Thoracic aorta (tissue), 2 donors: ENCODE data around the gene RPL13A. TPM values are rescaled to one million over a fixed set of nuclear protein-coding genes. Genes with fewer than 3 reads are reported as not detected.

ENCODE experiments used
- ATAC-seq: fragments of 150-250 bp; one replicate; pipeline ENCODE4 v1.8.0; 2017; ENCODE audit warnings: low read depth; ENCODE audit not compliant: insufficient number of reproducible peaks, low FRiP score
- DNase-seq: peaks from one replicate; pipeline ENCODE4 v3.0.0-alpha.2; 2020; ENCODE audit warnings: low spot score
- H3K27ac ChIP-seq, 2 donors: fragments of 200-600 bp; sonication (generic); 1 replicate in 1 of 2; 2 replicates in 1 of 2; pipeline ENCODE4 v1.5.1; 2016; ENCODE audit warnings: mild to moderate bottlenecking in 2 of 2, moderate library complexity in 2 of 2
- H3K27me3 ChIP-seq: fragments of 200-600 bp; sonication (generic); replicated peaks from 2 replicates; pipeline ENCODE4 v1.6.0; 2016; ENCODE audit warnings: mild to moderate bottlenecking; ENCODE audit not compliant: insufficient read depth
- H3K36me3 ChIP-seq: fragments of 200-600 bp; sonication (generic); one replicate; pipeline ENCODE4 v1.5.1; 2016
- H3K4me1 ChIP-seq, 2 donors: fragments of 200-600 bp; sonication (generic); 1 replicate in 1 of 2; 2 replicates in 1 of 2; pipeline versions ENCODE4 v1.5.1 to v1.6.0; 2016; ENCODE audit warnings: low read depth in 2 of 2, mild to moderate bottlenecking in 1 of 2; ENCODE audit not compliant: control insufficient read depth in 1 of 2
- H3K4me3 ChIP-seq: fragments of 200-600 bp; sonication (generic); 2 replicates; pipeline ENCODE4 v1.5.1; 2016; ENCODE audit warnings: mild to moderate bottlenecking
- H3K9me3 ChIP-seq: fragments of 200-600 bp; sonication (generic); 2 replicates; pipeline ENCODE4 v1.5.1; 2016
- total RNA-seq, 2 donors: library from RNA; depleted of rRNA; stranded (reverse); fragments of >200 nt; gene quantifications; one replicate each; pipeline versions ENCODE4 v1.1.0 to v1.2.3, GENCODE V29; 2016
- TF ChIP-seq, protein P1 (sequence below): fragments of 200-600 bp; sonication (generic); IDR thresholded peaks from one replicate; pipeline ENCODE4 v1.5.1; 2019; ENCODE audit warnings: antibody characterized with exemption

The RPL13A gene
- total RNA-seq, 2 donors from 2014 or later, result 996 to 1,451 TPM

DNA sequence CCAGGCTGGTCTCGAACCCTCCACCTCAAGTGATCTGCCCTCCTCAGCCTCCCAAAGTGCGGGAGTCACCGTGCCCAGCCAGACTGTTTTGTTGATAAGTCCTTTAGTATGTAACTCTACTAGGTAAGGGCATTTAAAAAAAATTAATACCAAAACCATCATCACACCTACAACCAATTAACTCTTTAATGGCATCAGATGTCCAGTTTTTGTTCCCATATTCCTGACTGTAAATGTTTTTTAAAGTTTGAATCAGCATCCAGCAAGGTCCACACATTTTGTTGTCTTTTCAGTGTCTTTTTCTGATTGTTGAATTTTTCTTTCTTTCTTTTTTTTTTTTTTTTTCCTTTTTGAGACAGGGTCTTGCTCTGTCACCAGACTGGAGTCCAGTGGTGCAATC is 30.6 kb downstream of the RPL13A start:
- Histone ChIP-seq H3K27ac (no peak overlapping the region), H3K36me3 (no peaks in the 10 kb centered on the region), H3K9me3 (no peaks in the 10 kb centered on the region), H3K4me3 (no peak overlapping the region), H3K4me1 (peaks cover 9 to 31% of the 10 kb centered on the region in 2 donors), H3K27me3 (no peaks in the 10 kb centered on the region)
- ATAC-seq (no peak), DNase-seq (no peak)
- TF ChIP-seq, protein P1, sequence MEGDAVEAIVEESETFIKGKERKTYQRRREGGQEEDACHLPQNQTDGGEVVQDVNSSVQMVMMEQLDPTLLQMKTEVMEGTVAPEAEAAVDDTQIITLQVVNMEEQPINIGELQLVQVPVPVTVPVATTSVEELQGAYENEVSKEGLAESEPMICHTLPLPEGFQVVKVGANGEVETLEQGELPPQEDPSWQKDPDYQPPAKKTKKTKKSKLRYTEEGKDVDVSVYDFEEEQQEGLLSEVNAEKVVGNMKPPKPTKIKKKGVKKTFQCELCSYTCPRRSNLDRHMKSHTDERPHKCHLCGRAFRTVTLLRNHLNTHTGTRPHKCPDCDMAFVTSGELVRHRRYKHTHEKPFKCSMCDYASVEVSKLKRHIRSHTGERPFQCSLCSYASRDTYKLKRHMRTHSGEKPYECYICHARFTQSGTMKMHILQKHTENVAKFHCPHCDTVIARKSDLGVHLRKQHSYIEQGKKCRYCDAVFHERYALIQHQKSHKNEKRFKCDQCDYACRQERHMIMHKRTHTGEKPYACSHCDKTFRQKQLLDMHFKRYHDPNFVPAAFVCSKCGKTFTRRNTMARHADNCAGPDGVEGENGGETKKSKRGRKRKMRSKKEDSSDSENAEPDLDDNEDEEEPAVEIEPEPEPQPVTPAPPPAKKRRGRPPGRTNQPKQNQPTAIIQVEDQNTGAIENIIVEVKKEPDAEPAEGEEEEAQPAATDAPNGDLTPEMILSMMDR, result no peak

DNA sequence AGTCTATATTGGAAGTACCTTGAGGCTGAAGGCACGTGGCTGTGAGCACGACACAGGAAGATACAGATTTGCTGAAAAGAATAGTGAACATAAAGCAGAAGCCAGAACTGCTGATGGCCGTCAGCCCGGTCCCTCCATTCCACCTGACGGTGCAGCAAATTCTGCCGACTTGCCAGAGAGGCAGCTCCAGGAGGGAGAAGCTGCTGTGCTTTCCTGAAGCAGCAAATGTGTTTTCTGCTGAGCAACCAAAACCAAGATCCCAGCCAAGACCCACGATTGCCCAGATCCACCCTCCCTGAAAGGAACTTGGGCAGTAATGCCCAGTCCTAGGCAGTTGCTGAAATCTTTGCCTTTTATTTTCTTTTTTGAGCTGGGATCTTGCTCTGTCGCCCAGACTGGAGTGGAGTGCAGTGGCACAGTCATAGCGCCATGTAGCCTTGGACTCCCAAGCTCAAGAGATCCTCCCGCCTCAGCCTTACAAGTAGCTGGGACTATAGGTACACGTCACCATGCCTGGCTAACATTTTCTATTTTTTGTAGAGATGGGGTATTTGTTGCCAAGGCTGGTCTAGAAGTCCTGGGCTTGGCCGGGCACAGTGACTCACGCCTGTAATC is 33.4 kb downstream of the RPL13A start:
- H3K27me3 ChIP-seq, result no peaks in the 10 kb centered on the region
- peak overlapping the region; percentile 12 for H3K4me3 ChIP-seq
- TF ChIP-seq, protein P1, result no peak
- peaks cover 9% of the 10 kb centered on the region for H3K36me3 ChIP-seq
- DNase-seq, result no peak
- peak overlapping the region; percentile 63 to 74 for H3K27ac ChIP-seq
- H3K9me3 ChIP-seq, result no peaks in the 10 kb centered on the region
- peaks cover 2 to 13% of the 10 kb centered on the region in 2 donors for H3K4me1 ChIP-seq
- no peak for ATAC-seq

DNA sequence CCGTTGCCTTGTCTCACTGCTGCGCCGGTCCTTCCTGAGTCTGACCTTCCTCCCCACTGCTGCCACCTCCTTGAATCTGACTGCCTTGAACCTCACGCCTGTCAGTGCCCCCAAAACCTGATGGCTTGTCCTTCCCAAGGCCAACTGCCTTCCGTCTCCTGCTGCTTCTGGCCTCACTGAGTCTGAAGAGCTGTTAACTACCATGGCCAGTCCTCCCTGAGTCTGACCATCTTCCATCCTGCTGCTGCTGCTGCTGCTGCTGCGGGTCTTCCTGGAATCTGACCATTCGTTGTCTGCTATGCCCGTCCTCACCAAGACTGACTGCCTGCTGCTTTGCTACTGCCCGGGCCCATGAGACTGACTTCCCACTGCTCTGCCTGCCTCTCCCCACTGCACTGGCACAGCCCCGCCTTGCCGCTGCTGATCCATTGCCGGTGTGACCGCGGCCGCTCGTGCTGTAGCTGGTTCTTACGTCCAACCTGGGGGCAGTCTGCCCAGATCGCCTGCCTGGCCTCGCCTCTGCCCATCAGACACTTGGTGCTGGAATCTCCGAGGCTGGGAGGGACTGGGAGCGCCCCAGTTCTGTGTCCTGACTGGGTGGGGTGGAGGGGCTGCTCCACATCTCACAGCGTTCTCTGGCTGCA is 37.5 kb downstream of the RPL13A start:
- TF ChIP-seq, protein P1, result no peak
- peaks cover 9% of the 10 kb centered on the region for H3K36me3 ChIP-seq
- H3K27me3 ChIP-seq, result no peaks in the 10 kb centered on the region
- ATAC-seq (no peak), DNase-seq (no peak)
- no peaks in the 10 kb centered on the region for H3K9me3 ChIP-seq
- peaks cover 5 to 23% of the 10 kb centered on the region in 2 donors for H3K4me1 ChIP-seq
- no peak overlapping the region for H3K27ac ChIP-seq
- no peak overlapping the region for H3K4me3 ChIP-seq

DNA sequence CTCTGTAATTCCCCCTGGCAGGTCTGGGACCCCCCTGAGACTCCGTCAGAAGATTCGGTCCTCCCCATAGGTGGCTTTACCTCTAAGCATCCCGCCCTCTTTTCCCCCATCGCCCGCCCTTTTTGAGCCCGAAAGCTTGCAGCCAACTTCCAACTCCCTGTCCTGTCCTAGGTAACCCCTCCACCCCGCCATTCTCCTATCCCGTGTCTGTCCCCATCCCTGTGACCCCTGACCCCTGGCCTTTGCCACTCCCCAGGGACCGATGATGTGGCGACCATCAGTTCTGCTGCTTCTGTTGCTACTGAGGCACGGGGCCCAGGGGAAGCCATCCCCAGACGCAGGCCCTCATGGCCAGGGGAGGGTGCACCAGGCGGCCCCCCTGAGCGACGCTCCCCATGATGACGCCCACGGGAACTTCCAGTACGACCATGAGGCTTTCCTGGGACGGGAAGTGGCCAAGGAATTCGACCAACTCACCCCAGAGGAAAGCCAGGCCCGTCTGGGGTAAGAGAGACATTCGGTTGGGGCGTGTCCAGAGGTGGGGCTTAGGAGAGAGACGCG is 40.9 kb downstream of the RPL13A start:
- no peaks in the 10 kb centered on the region for H3K9me3 ChIP-seq
- no peaks in the 10 kb centered on the region for H3K27me3 ChIP-seq
- ATAC-seq, result peak; percentile 21
- H3K4me3 ChIP-seq, result peak overlapping the region; percentile 77
- peak; percentile 11 for DNase-seq
- TF ChIP-seq, protein P1, result no peak
- peak overlapping the region; percentile 69 to 79 for H3K27ac ChIP-seq
- peaks cover 18% of the 10 kb centered on the region for H3K36me3 ChIP-seq
- H3K4me1 ChIP-seq, result peaks cover 6 to 16% of the 10 kb centered on the region in 2 donors

DNA sequence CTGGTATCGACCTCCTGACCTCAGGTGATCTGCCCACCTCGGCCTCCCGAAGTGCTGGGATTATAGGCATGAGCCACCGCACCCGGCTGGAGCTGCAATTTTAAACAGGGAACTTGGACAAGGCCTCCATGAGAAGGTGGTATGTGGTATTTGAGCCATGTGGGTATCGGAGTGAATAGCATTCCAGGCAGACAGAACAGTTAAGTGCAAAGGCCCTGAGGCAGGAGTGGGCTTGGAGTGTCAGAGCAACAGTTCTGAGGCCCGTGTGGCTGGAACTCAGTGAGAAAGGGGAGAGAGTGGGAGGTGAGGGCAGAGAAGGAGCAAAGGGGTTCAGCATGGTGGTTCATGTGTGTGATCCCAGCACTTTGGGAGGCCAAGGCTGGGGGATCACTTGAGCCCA is 43.3 kb downstream of the RPL13A start:
- TF ChIP-seq, protein P1, result no peak
- Histone ChIP-seq H3K27ac (no peak overlapping the region), H3K4me1 (peaks cover 8 to 22% of the 10 kb centered on the region in 2 donors), H3K27me3 (no peaks in the 10 kb centered on the region), H3K4me3 (no peak overlapping the region), H3K36me3 (peaks cover 10% of the 10 kb centered on the region), H3K9me3 (no peaks in the 10 kb centered on the region)
- DNase-seq (no peak), ATAC-seq (no peak)
